IPS-18c (cell line): ENCODE measurements around the gene HDGFL3.
A peak's percentile ranks its signal among the peaks of the same experiment; 100 is the strongest.

ENCODE experiments used
- H3K4me3 ChIP-seq: 2 replicates; pipeline ENCODE4 v1.7.0; 2013; ENCODE audit warnings: low read depth, mild to moderate bottlenecking, low read length, moderate library complexity; ENCODE audit not compliant: insufficient read depth
- H3K9me3 ChIP-seq: one replicate; pipeline ENCODE4 v1.6.1; 2013; ENCODE audit warnings: mild to moderate bottlenecking, low read length, moderate library complexity; ENCODE audit not compliant: control insufficient read depth, insufficient read depth

HDGFL3 gene

DNA sequence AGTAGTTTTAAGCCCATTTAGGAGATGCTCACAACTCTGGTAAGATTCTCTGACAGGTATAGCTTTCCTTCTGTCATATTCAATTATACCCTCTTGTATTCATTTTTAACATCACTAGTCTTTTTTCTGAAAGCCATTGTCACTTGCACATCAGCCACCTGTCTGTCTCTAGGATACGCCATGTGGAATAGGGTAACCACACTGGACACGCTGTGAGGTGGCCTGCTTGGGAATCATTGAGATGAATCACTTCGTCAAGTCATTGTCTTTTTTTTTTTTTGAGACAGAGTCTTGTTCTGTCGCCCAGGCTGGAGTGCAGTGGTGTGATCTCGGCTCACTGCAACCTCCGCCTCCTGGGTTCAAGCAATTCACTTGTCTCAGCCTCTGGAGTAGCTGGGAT is 92.8 kb downstream of the HDGFL3 start:
- no peak overlapping the region for H3K4me3 ChIP-seq
- H3K9me3 ChIP-seq: no peaks in the 10 kb centered on the region

DNA sequence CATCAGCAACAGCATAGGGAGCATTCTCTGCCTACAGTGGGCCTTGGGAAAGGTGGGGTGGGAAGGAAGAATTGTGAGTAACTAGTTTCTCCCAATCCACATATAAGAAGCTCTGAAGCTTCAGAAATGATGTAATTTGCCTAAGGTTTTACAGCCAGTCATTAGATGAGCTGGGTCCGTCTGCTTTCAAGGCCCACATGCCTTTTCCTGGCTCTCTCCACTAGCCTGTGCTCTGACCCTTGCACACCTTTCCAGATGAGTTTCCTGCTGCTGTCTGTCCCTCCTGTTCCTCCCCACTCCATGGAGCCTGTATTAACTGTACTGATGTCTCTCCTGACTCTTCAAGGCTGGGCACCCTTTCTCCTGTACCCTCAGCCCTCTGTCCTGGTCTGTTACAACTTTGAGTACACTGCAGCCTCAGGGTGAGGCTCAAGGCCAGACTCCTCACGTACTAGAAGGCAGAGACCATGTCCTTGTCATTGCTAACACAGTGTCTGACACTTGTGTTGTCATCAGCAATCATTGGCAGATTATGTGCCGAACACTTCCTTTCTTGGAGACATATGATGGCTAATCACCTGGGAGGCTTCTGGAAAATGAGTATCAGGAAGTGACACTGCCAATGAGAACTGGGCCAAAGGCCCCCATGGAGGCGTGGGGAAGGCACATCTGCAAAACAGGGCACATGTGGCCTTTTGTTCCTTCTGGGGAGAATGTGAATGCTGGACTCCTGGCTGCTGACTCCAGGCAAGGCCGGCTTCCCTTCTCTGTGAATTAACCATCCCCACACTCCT is 93.5 kb downstream of the HDGFL3 start:
- Histone ChIP-seq H3K9me3 (no peaks in the 10 kb centered on the region), H3K4me3 (no peak overlapping the region)

DNA sequence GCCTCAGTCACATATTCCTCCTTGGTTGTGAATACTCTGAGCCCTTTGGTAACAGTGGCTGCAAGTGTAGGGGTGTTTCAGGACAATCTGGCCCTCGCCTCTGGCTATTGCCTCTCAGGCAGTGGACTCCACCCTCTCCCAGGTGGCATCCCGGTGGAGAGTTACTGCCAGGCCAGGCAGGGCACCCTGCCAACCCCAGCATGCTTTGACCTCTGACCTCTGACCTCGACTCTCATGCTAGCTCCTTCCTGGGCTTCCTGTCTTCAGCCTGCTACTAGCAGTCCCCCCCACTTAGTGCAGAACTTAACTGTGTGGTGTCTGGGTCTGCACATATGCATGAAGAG is 94.7 kb downstream of the HDGFL3 start:
- no peak overlapping the region for H3K4me3 ChIP-seq
- H3K9me3 ChIP-seq: no peaks in the 10 kb centered on the region

DNA sequence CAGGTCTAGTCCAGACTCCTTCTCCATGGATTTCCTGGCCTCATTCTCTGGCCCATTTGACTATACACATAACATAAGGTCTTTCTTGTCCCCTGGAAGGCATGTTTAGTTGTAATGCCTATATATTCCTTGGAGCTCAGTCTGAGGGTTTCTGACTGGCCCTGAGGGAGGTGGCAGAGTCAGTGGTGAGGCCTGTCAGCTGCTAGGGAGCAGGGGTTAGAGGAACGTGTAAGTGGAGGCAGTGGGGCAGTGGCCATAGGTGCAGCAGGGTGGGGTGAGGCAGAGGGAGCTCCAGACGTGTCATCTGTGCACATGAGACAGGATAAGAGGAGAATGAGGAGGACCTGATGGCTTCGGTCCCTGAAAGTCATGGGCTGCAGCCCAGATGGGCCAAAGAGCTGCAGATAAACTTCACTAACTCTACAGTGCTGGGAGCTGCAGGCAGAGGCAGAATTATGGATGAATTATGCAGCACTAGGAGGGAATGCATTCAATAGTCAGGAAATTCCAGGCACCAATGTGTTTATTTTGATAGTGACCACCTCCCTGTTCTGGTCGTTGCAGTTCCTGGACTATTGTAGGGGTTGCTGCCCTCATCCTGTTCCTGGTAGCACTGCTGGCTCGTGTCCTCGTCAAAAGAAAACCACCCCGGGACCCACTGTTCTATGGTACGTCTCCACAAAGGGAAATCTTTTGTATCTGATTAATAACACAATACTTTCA is 95.2 kb downstream of the HDGFL3 start:
- no peaks in the 10 kb centered on the region for H3K9me3 ChIP-seq
- H3K4me3 ChIP-seq: no peak overlapping the region

DNA sequence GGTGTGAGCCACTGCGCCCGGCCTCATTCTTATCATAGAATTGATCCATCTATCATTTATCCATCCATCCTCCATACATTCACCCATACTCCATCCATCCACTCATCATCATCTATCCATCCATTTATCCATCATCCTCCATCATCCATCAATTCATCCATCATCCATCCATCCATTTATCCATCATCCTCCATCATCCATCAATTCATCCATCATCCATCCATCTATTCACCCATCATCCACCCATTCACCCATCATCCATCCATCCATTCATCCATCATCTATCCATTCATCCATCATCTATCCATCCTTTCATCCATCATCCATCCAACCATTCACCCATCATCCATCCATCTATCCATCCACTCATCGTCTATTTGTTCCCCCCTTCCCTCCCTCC is 96.5 kb downstream of the HDGFL3 start:
- H3K9me3 ChIP-seq: no peaks in the 10 kb centered on the region
- no peak overlapping the region for H3K4me3 ChIP-seq

DNA sequence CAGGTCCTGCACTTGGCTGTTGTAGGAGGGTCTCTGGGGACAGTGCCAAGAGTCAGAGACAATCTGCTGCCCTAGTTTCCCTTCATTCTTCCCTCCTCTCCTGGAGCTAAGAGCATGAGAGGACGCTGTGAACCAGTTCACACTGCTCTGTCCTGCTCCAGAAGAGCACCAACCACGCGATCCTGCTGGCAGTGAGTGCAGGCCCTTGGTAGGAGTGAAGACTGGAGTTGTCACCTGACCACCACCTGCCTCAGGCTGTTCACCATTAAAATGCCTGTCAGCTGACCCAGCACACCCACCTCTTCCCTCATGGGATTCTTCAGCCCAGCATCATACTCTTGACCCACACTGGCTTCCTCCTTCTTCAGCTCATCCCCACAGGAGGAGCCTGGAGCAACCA is 97.2 kb downstream of the HDGFL3 start:
- H3K9me3 ChIP-seq: no peaks in the 10 kb centered on the region
- no peak overlapping the region for H3K4me3 ChIP-seq

DNA sequence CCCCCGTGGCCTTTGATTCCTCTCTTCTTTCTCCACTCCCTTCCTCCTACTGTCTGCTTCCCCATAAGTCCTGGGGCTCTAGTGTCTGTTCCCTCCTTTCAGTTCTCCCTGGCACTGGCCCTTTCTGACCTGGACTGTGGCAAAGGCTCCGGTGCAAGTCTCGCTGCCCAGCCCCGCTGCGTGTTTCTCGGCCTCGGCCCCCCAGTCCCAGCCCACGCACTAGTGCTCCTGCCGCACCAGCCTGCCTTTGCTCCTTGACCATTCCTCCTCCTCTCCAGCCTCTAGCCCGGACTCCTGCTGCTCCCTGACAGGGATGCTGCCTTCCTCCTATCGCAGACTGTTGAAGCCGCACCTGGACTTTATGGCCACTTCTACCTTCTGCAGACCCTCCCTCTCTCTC is 98.1 kb downstream of the HDGFL3 start:
- H3K4me3 ChIP-seq: no peak overlapping the region

DNA sequence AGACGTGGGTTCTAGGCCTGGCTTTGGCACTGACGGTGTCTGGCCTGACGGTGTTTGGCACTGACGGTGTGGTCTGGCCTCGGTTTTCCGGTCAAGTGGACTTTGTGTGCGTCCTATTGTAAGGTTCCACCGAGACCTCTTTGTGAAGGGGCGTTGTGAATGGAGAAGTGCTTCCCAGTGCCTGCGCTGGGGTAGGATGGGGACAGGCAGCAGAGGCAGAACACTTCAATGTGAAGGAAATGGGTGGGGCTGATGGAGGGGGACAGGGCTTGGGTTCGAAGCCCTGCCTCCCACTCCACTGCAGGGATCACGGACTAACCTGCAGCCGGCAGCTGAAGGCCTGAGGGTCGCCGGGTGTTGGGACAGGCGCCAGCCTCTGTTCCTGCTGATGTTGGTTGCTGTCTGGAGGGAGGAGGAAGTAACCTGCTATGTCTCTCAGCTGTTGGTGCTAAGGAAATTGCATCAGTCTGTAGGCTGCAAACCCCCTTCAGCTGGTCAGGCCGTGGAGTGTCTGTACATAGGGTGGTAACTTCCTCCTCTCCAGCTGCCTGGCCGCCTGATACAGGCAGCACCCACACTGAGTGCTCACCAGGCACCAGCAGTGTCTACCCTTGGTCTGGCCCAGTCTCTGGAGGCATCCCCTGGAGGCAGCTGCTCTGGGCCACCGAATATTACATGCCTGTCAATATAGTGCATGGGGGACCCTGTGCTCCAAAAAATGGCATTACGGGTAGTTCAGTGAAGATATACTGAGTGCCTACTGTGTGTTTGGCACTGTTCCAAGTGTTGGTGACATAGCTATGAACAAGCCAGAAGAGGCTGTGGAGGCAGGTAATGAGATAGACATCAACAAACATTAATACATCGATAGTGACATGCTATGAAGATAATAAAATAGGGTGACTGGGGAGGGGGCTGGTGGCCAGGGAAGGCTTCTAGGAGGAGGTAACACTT is 99.1 kb downstream of the HDGFL3 start:
- Histone ChIP-seq H3K4me3 (no peak overlapping the region), H3K9me3 (no peaks in the 10 kb centered on the region)

More for the DNA sequence above, 98.1 kb downstream of the HDGFL3 start:
- no peaks in the 10 kb centered on the region for H3K9me3 ChIP-seq

DNA sequence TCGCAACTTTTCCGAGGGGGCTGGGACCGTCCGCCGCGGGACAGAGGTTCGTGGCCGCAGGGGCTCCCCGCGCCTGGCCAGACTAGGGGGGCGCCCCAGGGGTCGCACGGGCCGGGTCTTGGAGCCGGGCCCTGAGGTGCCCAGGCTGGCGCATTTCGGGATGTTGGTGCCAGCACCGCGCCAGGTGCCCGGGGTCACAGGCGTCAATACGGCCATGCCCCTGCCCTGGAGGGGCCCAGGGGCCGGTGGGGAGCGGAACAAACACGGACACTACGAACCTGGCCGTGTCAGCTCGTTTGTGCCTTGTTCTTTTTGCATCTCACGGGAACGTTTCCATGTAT is 99.8 kb downstream of the HDGFL3 start:
- H3K4me3 ChIP-seq: peak overlapping the region; percentile 63
- H3K9me3 ChIP-seq: no peaks in the 10 kb centered on the region

DNA sequence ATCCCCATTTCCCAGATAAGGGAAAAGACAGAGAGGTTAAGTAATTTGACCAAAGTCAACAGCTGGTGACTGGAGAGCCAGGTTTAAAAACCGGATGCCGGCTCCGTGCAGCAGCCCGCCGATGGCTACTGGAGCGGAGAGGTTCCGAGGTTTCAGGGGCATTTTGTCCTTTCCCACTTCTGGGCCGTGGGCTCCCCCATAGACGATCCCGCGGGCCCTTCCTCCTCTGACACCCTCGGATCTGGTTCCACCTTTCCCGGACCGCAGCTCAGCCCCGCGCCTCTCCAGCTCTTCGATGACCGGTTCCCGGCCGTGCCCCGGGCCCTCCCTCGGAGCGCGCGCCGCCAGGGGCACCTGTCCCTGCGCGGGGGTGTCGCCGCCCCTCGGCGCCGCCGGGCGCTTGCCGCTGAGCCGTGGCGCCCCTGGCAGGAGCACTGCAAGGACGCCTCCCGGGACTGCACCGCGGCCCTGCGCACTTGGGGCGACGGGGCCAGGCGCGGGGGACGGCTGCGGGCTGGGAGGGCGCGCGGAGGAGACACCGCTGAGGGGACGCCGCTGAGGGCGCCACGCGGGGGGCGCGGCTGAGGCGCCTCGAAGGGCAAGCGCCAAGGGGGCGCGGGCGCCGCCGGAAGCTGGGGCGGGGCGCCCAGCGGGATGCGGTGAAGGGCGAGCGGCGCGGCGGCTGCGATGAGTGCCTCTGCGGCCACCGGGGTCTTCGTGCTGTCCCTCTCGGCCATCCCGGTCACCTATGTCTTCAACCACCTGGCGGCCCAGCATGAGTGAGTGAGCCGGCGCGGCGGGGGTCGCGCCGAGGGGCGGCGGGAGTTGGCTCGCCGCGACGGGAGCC is 100.4 kb downstream of the HDGFL3 start, which contains the start of gene TM6SF1:
TSS of gene TM6SF1 (plus strand) at position 652 of the 847 bp plus-strand sequence. CDS start at position 688, 36 bp downstream.
- peak within 1 kb of the TSS; percentile 63 for H3K4me3 ChIP-seq
- H3K9me3 ChIP-seq: no peaks in the 10 kb centered on the region

DNA sequence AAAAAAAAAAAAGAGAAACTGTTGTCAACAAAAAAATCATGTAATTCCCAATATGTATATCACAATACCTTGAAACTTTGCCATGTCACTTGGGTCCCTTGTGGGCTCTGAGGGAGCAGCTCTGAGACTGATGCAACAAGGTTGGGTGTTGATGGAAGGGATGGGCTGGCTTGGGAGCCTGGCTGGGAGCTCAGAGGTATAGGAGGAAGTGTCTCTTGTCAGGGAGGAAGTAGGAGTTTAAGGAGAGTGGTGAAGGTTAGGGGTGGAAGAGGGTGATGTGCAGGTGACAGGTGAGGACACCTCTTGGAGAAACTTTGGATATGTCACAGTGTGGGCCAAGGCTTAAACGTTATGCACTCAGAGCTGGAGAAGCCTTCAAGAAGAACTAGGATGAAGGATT is 102.2 kb downstream of the HDGFL3 start:
- Histone ChIP-seq H3K4me3 (no peak overlapping the region), H3K9me3 (no peaks in the 10 kb centered on the region)

DNA sequence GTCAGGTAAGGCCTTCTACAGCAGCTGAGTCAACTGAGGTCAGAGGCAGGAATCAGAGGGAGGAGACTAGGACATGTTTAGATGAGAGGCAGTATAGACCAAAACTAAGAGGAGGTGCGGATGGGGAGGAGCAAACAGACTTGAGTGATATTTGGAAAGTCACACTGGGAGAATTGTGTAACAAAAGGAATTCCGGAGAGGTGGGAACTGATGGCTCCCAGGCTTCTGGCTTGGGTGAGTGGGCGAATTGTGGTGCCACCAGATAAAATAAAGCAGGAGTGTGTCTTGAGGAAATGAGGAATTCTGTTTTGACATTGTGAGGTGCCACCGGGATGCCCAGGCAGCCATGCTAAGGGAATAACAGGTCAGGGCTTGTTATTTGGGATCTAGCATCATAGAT is 103.5 kb downstream of the HDGFL3 start:
- Histone ChIP-seq H3K9me3 (no peaks in the 10 kb centered on the region), H3K4me3 (no peak overlapping the region)

DNA sequence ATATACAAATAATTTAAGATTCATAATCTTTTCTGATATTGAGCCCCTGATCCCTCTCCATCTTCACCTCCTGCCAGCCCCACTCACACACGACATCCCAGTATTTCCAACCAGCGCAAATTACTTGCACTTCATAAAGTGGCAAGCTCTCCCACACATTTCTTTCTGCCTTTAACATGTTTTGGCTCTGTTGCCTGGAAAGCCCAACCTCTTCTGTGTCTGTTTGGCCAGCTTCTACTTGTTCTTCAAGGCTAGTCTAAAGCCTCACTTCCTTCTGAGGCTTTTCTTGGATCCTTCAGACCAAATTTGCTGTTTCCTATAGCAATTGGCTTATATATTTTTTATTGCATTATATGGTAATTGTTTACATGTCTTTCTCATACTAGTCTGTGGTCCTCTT is 105.3 kb downstream of the HDGFL3 start:
- H3K9me3 ChIP-seq: no peaks in the 10 kb centered on the region
- no peak overlapping the region for H3K4me3 ChIP-seq

DNA sequence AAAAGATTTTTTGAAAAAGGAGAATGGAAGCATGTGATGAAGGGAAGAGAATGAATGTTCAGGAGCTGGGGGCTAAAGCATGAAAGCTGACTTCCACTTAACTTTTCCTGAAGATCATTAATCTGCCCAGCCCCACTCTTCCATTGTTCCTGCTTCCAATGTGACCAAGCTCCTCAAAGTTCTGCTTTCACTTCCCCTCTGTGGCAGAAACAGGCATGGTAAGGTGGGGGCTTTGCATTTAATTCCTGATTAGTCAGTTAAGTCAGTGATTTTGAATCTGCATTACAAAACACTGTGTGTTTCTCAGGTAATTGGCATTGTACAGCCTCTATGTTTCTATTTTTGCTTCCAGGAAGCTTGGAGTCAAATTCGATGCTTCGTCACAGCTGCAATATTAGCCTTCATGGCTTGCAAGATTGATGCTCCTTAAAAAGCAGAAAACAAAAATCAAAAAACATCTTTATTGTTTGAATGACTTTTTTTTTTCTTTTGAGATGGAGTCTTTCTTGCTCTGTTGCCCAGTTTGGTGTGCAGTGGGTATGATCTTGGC is 107.5 kb downstream of the HDGFL3 start:
- Histone ChIP-seq H3K9me3 (no peaks in the 10 kb centered on the region), H3K4me3 (no peak overlapping the region)

DNA sequence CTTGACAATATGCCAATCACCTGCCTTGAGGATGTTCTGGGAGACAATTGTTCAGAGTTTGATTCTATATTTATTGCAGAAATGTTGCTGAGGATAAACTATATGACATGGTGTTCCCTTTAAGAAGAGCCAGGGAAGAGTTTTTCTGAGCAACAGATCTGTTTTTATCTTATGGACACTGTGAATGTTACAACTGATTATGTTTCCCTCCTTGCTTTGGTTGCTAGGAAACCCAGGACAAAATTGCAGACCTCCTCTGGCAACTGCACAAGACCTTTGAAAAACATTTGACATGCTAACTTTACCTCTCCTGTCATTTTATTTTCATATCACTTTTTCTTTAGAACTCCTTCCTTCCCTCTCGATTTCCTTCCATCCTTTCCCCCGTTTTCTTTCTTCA is 108.3 kb downstream of the HDGFL3 start:
- Histone ChIP-seq H3K9me3 (no peaks in the 10 kb centered on the region), H3K4me3 (no peak overlapping the region)

DNA sequence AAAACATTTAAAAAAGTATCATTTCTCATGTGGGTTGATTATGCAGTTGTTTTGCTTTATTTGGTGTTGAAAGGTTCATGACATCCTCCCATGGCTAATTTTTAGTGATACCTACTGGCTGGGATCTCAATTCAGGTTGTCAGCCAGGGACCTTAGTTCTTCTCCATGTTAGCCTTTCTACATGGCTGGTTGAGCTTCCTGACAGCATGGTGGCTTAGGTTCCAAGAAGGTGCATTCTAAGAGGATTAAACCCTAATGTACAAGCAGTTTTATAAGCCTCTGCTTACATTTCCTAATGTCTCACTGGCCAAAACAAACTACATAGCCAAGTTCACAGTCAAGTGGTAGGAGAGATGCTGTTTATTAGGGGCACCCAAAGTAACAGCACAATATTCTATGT is 109.5 kb downstream of the HDGFL3 start:
- H3K4me3 ChIP-seq: no peak overlapping the region
- H3K9me3 ChIP-seq: no peaks in the 10 kb centered on the region

DNA sequence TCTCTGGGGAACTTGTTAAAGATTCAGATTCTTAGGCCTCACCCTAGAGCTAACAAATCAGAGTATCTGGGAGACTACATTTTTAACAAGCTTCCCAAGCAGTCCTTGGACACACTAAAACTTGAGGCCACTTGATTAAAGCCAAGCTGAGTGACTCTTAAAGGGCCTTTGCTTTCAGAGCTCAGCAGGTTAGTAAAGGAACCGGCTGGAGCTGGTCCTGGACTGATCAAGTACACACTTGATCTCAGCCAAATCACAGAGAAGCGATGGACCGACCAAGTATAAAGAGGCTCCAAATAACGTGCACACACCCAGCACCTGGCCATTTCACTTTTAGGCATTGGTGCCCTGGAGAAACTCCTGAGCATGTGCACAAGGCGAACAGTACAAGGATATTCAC is 113.0 kb downstream of the HDGFL3 start:
- no peak overlapping the region for H3K4me3 ChIP-seq
- H3K9me3 ChIP-seq: peaks cover 2% of the 10 kb centered on the region
